ENCODE results near the gene IL12RB1.

IL12RB1 gene

DNA sequence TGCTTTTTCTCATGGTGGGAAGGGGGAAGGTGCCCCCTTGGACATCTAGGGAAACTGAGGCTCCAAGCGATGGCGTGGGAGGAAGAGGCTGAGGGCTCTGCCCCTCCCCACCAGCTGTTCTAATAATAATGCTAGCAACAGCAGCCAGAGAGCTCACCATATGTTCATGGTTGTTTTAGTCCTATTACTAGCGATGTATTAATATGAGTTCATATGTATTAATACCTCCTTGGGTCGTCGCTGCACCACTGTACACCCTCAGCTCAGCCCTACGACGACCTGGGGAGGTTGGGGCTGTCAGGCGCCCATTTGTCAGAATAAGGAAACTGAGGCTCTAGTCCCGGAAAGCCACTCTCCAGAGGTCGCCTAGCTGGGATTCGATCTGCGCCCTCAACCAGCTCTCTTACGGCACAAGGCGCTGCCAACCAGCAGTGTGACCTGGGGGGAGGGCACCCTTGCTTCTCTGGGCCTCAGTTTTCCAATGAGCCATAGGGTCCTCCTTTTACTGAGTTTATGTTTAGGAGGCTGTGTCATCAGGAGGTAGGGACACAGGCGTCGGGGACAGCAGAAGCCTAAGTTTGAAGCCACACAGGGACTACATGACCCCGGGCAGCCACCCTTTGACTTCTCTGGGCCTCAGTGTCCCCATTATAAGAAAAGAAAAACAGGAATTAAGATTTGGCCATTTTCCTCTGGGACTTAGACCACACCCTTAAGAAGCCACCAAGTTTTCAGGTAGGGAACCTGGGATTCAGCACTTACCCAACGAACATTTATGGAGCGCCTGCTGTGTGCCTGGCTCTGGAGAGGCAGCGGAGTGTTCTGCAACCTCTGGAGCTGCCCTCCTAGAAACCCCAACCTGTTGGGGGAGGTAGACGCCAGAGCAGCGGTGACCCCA is 11.5 kb upstream of the IL12RB1 start:
- peak overlapping the region; percentile 77 for H3K4me3 ChIP-seq (ENCODE audit: low read depth, low read length)
- DNase-seq (ENCODE audit: low read depth) = no peak
- TF ChIP-seq, protein P1, sequence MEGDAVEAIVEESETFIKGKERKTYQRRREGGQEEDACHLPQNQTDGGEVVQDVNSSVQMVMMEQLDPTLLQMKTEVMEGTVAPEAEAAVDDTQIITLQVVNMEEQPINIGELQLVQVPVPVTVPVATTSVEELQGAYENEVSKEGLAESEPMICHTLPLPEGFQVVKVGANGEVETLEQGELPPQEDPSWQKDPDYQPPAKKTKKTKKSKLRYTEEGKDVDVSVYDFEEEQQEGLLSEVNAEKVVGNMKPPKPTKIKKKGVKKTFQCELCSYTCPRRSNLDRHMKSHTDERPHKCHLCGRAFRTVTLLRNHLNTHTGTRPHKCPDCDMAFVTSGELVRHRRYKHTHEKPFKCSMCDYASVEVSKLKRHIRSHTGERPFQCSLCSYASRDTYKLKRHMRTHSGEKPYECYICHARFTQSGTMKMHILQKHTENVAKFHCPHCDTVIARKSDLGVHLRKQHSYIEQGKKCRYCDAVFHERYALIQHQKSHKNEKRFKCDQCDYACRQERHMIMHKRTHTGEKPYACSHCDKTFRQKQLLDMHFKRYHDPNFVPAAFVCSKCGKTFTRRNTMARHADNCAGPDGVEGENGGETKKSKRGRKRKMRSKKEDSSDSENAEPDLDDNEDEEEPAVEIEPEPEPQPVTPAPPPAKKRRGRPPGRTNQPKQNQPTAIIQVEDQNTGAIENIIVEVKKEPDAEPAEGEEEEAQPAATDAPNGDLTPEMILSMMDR (IDR thresholded peaks at IDR 0.05; ENCODE audit: control insufficient read depth, extremely low read depth, insufficient read depth) = no peak

DNA sequence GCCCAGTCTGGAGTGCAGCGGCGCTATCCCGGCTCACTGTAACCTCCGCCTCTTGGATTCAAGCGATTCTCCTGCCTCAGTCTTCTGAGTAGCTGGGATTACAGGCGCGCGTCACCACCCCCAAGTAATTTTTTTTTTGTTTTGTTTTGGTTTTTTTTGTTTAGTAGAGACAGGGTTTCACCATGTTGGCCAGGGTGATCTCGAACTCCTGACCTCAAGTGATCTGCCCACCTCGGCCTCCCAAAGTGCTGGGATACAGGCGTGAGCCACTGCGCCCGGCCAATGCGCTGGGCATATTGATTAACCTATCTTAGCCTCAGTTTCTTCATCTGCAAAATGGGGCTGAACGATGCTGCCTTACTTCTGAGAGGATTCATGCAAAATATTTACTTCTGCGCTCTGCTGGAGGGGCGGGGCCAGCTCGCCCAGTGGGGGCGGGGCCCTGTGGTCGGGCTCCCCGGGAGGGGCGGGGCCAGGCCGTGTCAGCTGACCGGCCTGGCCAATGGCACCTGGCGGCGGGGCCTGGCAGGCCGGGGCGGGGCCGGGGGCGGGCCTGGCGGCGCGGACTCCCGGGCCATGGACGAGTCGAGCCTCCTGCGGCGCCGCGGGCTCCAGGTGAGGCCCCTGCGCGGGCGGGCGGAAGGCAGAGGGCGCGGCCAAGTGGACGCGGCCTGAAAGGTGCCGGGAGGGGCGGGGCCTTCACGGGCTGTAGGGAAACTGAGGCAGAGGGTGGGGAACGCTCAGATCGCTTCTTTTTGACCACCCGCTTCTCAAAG is 10.7 kb upstream of the IL12RB1 start, which contains the start of gene MAST3:
TSS of gene MAST3 (plus strand) at position 562 of the 776 bp plus-strand sequence. CDS start at position 577, 15 bp downstream.
- TF ChIP-seq, protein P1 (IDR thresholded peaks at IDR 0.05; ENCODE audit: control insufficient read depth, extremely low read depth, insufficient read depth) = no peak
- H3K4me3 ChIP-seq (ENCODE audit: low read depth, low read length) = peak within 1 kb of the TSS; percentile 77
- DNase-seq (ENCODE audit: low read depth) = peak; percentile 30

DNA sequence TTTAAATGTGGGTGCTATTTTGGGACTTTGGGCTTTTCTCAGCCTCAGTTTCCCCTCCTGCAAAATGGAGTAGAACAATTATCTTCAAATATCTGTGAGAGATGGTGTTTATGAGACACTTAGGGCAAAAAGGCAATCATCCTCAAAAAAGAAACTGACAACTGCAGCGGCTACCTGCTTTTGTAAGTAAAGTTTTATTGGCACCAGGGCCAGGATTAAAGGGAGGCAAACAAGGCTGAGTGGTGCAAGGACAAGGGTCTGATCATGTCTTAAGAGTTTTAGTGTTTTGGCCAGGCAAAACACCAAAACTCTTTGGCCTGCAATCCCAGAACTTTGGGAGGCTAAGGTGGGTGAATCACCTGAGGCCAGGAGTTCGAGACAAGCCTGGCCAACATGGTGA is 9.5 kb upstream of the IL12RB1 start:
- TF ChIP-seq, protein P1 (IDR thresholded peaks at IDR 0.05; ENCODE audit: control insufficient read depth, extremely low read depth, insufficient read depth) = no peak
- no peak for DNase-seq (ENCODE audit: low read depth)
- H3K4me3 ChIP-seq (ENCODE audit: low read depth, low read length) = no peak overlapping the region

DNA sequence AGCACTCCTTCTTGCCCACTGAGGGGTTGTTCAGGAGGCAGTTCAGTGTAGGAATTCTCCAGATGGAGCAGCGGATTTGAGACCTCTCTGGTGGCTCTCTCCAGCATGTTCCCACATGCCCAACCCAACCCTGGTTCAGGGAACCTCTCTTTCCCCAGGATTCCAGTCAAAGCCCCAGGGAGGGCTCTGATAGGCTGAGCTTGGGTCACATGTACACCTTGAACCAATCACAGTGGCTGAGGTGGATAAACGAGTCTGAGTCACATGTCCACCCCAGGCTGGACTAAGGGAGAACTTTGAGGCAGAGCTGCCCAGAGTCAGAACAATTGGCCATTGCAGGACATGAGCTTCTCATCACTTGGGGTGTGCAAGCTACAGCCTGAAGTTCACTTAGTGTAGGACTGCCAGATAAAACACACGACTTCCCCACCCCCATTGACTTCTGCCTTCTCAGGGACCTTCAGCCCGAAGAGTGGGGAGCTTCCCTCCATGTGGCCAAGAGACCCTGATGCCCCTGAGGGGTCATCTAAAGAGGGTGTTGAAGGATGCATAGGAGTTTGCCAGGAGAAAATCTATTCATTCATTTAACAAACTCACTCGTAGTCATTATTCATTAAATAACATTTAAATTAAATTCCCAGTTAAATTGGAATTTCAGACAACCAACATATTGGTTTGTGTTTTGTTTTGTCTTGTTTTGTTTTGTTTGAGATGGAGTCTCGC is 6.9 kb upstream of the IL12RB1 start:
- TF ChIP-seq, protein P1 (IDR thresholded peaks at IDR 0.05; ENCODE audit: control insufficient read depth, extremely low read depth, insufficient read depth) = no peak
- no peak for DNase-seq (ENCODE audit: low read depth)
- no peak overlapping the region for H3K4me3 ChIP-seq (ENCODE audit: low read depth, low read length)

DNA sequence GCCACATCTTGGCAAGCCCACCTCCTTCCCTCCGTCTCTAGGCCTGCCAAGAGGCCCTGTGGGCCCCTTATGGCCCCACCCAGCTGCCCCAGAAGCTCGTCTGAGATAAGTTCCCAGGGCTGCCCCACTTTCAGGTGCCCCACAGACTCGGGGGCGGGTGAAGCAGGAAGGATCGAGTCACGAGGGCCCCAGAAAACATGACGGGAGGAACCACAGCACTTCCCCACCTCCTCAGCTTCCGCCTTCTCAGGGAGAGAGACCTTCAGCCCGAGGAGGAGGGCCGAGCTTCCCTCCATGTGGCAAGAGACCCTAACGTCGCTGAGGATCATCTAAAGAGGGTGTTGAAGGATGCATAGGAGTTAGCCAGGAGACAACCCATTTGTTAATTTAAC is 4.5 kb upstream of the IL12RB1 start:
- DNase-seq (ENCODE audit: low read depth) = no peak

More for the DNA sequence above, 4.5 kb upstream of the IL12RB1 start:
- no peak overlapping the region for H3K4me3 ChIP-seq (ENCODE audit: low read depth, low read length)
- TF ChIP-seq, protein P1 (IDR thresholded peaks at IDR 0.05; ENCODE audit: control insufficient read depth, extremely low read depth, insufficient read depth) = no peak
